GM18498 (cell line): ENCODE measurements around the gene TASP1.

Source experiments
- ATAC-seq: cut with Tn5 transposase; IDR thresholded peaks from one replicate; pipeline ENCODE4 v1.9.1; 2021; ENCODE audit warnings: mild to moderate bottlenecking, moderate library complexity; ENCODE audit not compliant: unreplicated experiment

TASP1 gene

GRCh38 chr20:13447385-13448180 is 191.1 kb downstream of the TASP1 start:
- no peak for ATAC-seq

DNA sequence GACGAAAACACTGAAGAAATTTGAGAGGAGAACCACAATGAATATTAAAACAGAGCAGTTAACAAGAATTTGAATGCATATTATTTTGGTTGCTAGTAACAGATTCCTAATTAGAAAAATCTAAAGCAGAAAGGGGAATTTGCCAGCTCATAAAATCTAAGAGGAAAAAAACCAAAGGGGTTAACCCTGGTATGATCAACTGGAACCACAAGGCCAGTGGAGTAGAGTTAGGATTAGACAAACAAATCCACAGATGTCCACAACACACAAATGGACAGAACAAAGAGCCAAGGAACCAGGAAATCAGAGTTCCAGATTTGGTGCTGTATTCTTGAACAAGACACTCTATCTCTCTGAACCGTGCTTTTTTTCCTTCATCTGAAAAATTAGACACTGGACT is 195.0 kb downstream of the TASP1 start:
- no peak for ATAC-seq

DNA sequence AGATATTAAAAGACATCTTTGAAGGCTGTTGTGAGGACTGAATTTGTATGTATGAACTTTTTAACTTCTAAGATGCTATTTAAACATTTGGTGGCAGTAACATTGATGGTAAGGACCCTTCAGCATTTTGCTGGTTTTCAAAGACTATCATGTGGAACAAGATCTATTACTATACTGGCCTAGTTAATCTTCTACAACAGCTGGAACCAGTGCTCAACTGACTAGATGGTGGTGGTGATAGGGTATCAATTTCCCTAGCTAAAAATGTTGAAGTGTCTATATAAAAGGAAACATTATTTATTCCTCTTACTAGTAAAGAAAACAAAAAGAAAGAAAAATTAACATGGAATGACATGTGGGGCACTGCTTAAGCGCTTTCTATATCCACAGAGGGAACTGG is 195.7 kb downstream of the TASP1 start:
- no peak for ATAC-seq

DNA sequence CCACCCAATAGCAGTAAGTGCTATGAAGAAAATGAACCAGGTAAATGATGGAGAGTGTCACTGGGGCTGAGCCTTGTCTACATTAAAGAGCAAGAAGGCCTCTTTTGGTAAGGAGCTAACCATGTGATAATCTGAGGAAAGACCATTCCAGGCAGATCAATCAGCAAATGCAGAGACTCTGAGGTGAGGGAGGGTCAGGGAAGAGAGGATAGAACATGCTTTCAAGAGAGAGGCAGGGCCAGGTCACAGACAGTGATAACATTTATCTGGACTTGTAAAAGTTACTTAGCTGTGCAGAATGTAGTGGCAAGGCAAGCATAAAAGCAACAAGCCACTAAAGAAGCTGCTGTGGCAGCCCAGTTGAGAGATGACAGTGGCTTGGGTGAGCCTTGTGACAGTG is 197.3 kb downstream of the TASP1 start:
- ATAC-seq, result no peak

DNA sequence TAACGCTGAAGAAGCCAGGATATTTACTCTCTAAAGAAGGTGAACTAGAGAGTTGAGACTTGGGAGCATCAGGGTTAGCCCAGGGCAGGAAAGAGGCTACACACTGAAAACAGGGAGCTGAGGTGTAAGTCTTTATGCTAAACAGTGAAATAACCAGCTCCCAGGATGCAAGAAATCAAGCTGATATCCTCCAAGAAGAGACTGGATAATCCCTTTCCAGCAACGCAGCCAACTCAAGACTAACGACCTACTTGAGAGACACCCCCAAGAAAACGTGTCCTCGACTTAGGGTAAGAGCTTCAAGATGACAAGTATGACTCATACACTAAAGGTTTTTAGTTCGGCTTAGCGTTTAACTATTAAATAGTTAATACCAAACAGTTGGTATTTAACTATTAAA is 202.2 kb downstream of the TASP1 start:
- ATAC-seq, result no peak

DNA sequence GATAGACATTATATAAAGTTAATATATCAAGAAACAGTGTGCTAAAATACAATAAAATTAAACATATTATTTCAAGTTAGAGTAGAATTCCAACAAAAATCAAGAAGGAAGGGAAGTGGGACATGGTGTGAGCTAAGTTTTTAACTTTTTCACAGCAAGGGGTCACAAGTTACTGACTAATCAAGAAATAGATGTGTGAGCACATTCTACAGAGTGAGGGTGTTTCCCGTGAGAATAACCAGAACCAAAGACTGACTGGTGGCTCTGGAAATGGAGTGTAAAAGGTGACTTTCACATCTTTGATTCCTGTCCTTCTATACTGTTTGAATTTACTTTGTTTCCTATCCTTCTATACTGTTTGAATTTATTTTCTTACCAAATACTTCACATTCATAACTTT is 206.6 kb downstream of the TASP1 start:
- no peak for ATAC-seq

GRCh38 chr20:13430346-13431002 is 208.3 kb downstream of the TASP1 start:
- ATAC-seq, result no peak

DNA sequence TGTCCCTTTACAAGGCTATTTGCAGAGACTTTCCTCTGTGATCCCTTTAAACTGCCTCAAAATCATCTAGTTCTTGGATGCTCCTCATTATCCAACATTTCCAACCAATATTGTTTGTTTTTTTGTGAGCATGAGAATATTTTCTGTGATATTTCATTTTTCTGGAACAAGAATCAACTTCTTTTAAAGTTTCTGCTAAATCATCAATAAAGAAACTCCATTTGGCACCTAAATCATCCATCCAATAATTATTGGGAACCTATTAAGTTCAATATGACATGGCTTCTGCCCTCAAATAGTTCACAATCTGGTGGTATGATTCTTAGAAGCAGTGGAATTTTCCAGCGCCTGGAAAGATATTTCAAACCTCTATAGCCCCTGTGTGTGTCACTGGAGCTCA is 210.0 kb downstream of the TASP1 start:
- no peak for ATAC-seq

DNA sequence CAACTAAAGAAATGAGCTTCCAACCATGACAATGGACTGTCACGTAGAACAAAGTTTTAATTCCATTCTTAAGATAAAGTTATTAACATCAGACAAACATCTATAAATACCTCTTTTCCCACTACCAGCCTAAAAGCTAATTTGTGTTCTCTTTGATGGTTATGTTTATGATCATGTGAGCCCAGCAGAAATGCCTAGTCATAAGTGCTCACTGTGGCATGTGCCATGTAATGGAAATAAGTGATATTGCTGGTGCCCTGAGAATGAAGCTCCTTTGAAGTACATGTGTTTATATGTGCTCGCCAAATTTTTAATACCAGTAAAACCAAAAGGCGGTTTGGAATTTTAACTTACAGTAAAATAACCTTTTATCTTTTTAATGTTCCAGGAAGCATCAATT is 211.9 kb downstream of the TASP1 start:
- ATAC-seq, result no peak

GRCh38 chr20:13425381-13426135 is 213.2 kb downstream of the TASP1 start:
- ATAC-seq, result no peak

DNA sequence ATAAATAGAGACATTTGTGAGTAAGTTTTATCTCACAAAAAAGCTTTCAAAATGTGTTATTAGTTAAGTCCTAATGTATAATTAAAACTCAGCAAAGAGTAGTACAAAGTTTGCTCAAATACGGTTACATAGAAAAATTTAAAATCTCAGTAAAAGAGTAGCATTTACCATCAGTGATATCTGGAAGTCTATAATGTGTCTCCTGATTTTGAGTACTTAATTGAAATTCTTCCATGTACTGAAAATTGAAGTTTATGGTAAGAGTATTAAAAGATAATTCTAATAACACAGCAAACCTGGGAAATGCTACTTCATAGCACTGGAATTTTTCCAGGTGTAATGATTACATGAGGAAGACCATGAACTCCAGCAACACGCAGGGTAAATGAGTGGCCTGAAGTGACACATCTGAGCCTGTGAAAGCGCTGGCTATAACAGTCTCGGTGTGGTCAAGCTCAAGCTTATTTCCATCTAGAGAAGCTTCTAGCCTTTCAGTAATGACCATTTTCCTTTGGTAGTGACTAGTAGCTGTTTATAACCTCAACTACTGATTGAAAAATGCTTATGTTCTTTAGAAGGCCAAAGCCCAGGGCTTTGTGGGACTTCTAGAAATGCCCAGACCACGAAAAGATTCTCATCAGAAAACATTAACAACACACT is 214.4 kb downstream of the TASP1 start:
- no peak for ATAC-seq

- ATAC-seq, result no peak
Measured at GRCh38 chr20:13423472-13424173, 215.1 kb downstream of the TASP1 start.

DNA sequence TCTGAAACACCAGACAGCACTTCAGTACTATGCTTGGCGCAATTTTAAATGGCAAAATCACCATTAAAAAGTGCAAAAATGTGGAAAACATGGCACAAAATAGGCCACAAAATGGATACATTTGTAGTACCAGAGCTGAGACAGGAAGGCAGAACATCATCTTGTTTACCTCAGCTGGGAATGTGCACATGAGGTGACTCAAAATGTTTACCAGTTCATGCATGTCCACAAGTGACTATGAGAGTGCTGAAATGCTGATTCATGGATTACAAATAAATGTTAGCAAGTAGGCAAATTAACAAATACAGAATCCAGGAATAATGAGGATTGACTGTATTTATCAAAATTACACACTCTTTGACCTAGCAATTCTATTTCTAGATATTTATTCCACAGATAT is 216.1 kb downstream of the TASP1 start:
- ATAC-seq, result no peak

GRCh38 chr20:13420625-13421024 is 218.1 kb downstream of the TASP1 start:
- ATAC-seq, result no peak

DNA sequence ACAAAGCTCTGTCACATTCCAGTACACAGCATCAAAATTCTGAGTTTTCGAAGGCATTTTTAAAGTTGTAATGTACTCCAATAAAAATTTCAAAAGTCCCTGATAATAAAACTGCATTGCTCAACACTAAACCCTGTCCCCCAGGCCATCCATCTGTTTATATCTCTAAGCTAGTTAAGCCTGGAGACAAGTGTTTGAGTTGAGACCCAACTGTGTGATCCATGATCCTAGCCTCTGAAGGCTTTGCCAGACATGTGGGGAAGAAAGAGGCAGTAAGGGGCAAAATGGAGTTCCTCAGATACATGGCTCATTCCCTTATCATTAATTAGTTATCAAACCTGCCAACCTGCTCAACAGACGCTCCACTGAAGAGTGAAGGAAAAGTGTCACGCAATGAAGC is 219.3 kb downstream of the TASP1 start:
- no peak for ATAC-seq

GRCh38 chr20:13418263-13419229 is 220.2 kb downstream of the TASP1 start:
- ATAC-seq, result no peak

GRCh38 chr20:13416531-13416930 is 222.2 kb downstream of the TASP1 start:
- ATAC-seq, result no peak

- ATAC-seq, result no peak
Measured at GRCh38 chr20:13412806-13413445, 225.8 kb downstream of the TASP1 start.

GRCh38 chr20:13404293-13404692 is 234.4 kb downstream of the TASP1 start:
- no peak for ATAC-seq
